A549 (cell line): ENCODE results near the gene PIAS4. TPM values are rescaled to one million over a fixed set of nuclear protein-coding genes. Genes with fewer than 3 reads are reported as not detected.

Source experiments
- ATAC-seq, 2 experiments: fragments of 200-7000 bp in 1 of 2; fragments of >200 bp in 1 of 2; cut with Nextera tagmentation in 1 of 2; cut with Tn5 transposase in 1 of 2; 3 replicates each; pipeline versions ENCODE4 v1.8.0 to v1.9.1; 2018 to 2020; ENCODE audit warnings: mild to moderate bottlenecking in 1 of 2, moderate library complexity in 1 of 2
- CTCF ChIA-PET: fragments of 300-600 bp; sonication (Branson Sonifier 250); formaldehyde crosslinking; extraction: SDS; loops from one replicate; lab custom pipeline; 2021; ENCODE audit warnings: antibody characterized with exemption, inconsistent platforms; lab: Yijun Ruan, JAX
- POLR2A ChIA-PET: fragments of 350-600 bp; formaldehyde crosslinking; extraction: SDS; loops from one replicate; lab custom pipeline; 2021; ENCODE audit warnings: antibody characterized with exemption, inconsistent platforms; lab: Yijun Ruan, JAX
- DNase-seq, 2 experiments: peaks; one replicate each; pipeline versions ENCODE4 v3.0.0 to v3.0.0-alpha.2; 2011 to 2016; ENCODE audit warnings: low read depth in 1 of 2, low spot score in 1 of 2
- FAIRE-seq: peaks from 2 replicates; lab custom pipeline; 2011; peaks lifted over from hg19 to GRCh38; lab: Jason Lieb, UNC
- H3K27ac ChIP-seq, 2 experiments: fragments of >200 bp; sonication (Bioruptor Twin); formaldehyde crosslinking; 3 replicates each; pipeline ENCODE4 v1.5.1; 2016 to 2017
- H3K4me1 ChIP-seq: fragments of >200 bp; sonication (Bioruptor Twin); formaldehyde crosslinking; 3 replicates; pipeline ENCODE4 v1.6.1; 2016
- H3K4me2 ChIP-seq: fragments of >200 bp; sonication (Bioruptor Twin); formaldehyde crosslinking; 3 replicates; pipeline ENCODE4 v1.6.1; 2016
- H3K4me3 ChIP-seq: fragments of >200 bp; sonication (Bioruptor Twin); formaldehyde crosslinking; 3 replicates; pipeline ENCODE4 v1.5.1; 2016
- H3K9me3 ChIP-seq: fragments of >200 bp; sonication (Bioruptor Twin); formaldehyde crosslinking; 3 replicates; pipeline ENCODE4 v1.6.1; 2016
- CBX2 ChIP-seq: fragments of 200-600 bp; sonication (generic); IDR thresholded peaks from 2 replicates; pipeline ENCODE4 v1.6.1; 2016; ENCODE audit warnings: low read depth, mild to moderate bottlenecking, borderline replicate concordance
- CBX8 ChIP-seq: fragments of 200-600 bp; sonication (generic); IDR thresholded peaks from 2 replicates; pipeline ENCODE4 v1.6.1; 2016
- CEBPB ChIP-seq, 2 experiments: fragments of >200 bp in 1 of 2; sonication (Bioruptor Twin) in 1 of 2; formaldehyde crosslinking in 1 of 2; IDR thresholded peaks; 2 replicates each; pipeline ENCODE4 v1.6.1; 2012 to 2016
- EHMT2 ChIP-seq: fragments of 200-600 bp; sonication (generic); IDR thresholded peaks from 2 replicates; pipeline ENCODE4 v1.6.1; 2016; ENCODE audit warnings: antibody characterized with exemption, low read depth, mild to moderate bottlenecking, moderate library complexity
- EP300 ChIP-seq, 2 experiments: fragments of >200 bp; sonication (Bioruptor Twin); formaldehyde crosslinking; IDR thresholded peaks; 2 replicates in 1 of 2; 3 replicates in 1 of 2; pipeline ENCODE4 v1.6.1; 2016 to 2017
- FOSB ChIP-seq: fragments of 250-450 bp; sonication (Bioruptor Pico); IDR thresholded peaks from 2 replicates; pipeline ENCODE4 v1.5.0; 2020; ENCODE audit warnings: mild to moderate bottlenecking, moderate library complexity
- FOSL2 ChIP-seq, 2 experiments: fragments of 450-650 bp in 1 of 2; fragments of >200 bp in 1 of 2; sonication (Bioruptor Twin) in 1 of 2; formaldehyde crosslinking; IDR thresholded peaks; 2 replicates each; pipeline versions ENCODE4 v1.5.0 to v1.6.1; 2016 to 2020; ENCODE audit warnings: mild to moderate bottlenecking in 1 of 2, moderate library complexity in 1 of 2
- GATA3 ChIP-seq: IDR thresholded peaks from 2 replicates; pipeline ENCODE4 v1.6.1; 2012; ENCODE audit warnings: borderline replicate concordance
- HEYL ChIP-seq: fragments of 250-450 bp; sonication (Bioruptor Pico); IDR thresholded peaks from 2 replicates; pipeline ENCODE4 v1.8.0; 2021; ENCODE audit warnings: mild to moderate bottlenecking, moderate library complexity
- HOXA7 ChIP-seq: fragments of 250-450 bp; sonication (Bioruptor Pico); IDR thresholded peaks from 2 replicates; pipeline ENCODE4 v1.5.0; 2020; ENCODE audit warnings: mild to moderate bottlenecking, moderate library complexity
- HOXB5 ChIP-seq: fragments of 250-450 bp; sonication (Bioruptor Pico); IDR thresholded peaks from 2 replicates; pipeline ENCODE4 v1.5.0; 2020; ENCODE audit warnings: mild to moderate bottlenecking, moderate library complexity
- JUNB ChIP-seq: fragments of >200 bp; sonication (Bioruptor Twin); formaldehyde crosslinking; IDR thresholded peaks from 2 replicates; pipeline ENCODE4 v1.6.1; 2016
- KDM1A ChIP-seq: fragments of 200-600 bp; sonication (generic); IDR thresholded peaks from 2 replicates; pipeline ENCODE4 v1.6.1; 2016; ENCODE audit warnings: low read depth, mild to moderate bottlenecking
- KDM5A ChIP-seq: fragments of 200-600 bp; sonication (generic); IDR thresholded peaks from 2 replicates; pipeline ENCODE4 v1.6.1; 2016; ENCODE audit warnings: antibody characterized with exemption, mild to moderate bottlenecking
- MAZ ChIP-seq: fragments of 150-350 bp; IDR thresholded peaks from 2 replicates; pipeline ENCODE4 v1.6.1; 2014; ENCODE audit warnings: antibody characterized with exemption, low read depth, low read length, borderline replicate concordance
- MYC ChIP-seq: IDR thresholded peaks from 2 replicates; pipeline ENCODE4 v1.6.1; 2012; ENCODE audit warnings: mild to moderate bottlenecking, inconsistent platforms, low read length, improper control_type of control experiment, borderline replicate concordance
- NFE2L2 ChIP-seq: fragments of 150-350 bp; conservative IDR thresholded peaks from 2 replicates; pipeline ENCODE4 v1.6.1; 2014; ENCODE audit warnings: low read length
- NPAS2 ChIP-seq: fragments of 250-450 bp; sonication (Bioruptor Pico); IDR thresholded peaks from 2 replicates; pipeline ENCODE4 v1.8.0; 2022; ENCODE audit warnings: mild to moderate bottlenecking, moderate library complexity, borderline replicate concordance
- NR3C1 ChIP-seq: fragments of >200 bp; sonication (Bioruptor Twin); formaldehyde crosslinking; IDR thresholded peaks from 3 replicates; pipeline ENCODE4 v1.6.1; 2017
- PHF8 ChIP-seq: fragments of 200-600 bp; sonication (generic); IDR thresholded peaks from 2 replicates; pipeline ENCODE4 v1.6.1; 2016; ENCODE audit warnings: low read depth, mild to moderate bottlenecking, antibody characterized with exemption, moderate library complexity, borderline replicate concordance
- POLR2A ChIP-seq: IDR thresholded peaks from 2 replicates; pipeline ENCODE4 v1.6.1; 2012; ENCODE audit warnings: mild to moderate bottlenecking, low read length
- RAD21 ChIP-seq, 2 experiments: fragments of >200 bp in 1 of 2; sonication (Bioruptor Twin) in 1 of 2; formaldehyde crosslinking in 1 of 2; IDR thresholded peaks in 1 of 2; conservative IDR thresholded peaks in 1 of 2; 2 replicates in 1 of 2; 3 replicates in 1 of 2; pipeline ENCODE4 v1.6.1; 2012 to 2018; ENCODE audit warnings: inconsistent platforms in 1 of 2
- RARB ChIP-seq: fragments of 250-450 bp; sonication (Bioruptor Pico); IDR thresholded peaks from 2 replicates; pipeline ENCODE4 v1.8.0; 2021; ENCODE audit warnings: mild to moderate bottlenecking, moderate library complexity
- RCOR1 ChIP-seq: fragments of 150-350 bp; IDR thresholded peaks from 2 replicates; pipeline ENCODE4 v1.6.1; 2014; ENCODE audit warnings: antibody characterized with exemption, low read length, low read depth
- RFX5 ChIP-seq: fragments of 450-650 bp; IDR thresholded peaks from 2 replicates; pipeline ENCODE4 v1.7.1; 2014; ENCODE audit warnings: antibody characterized with exemption, mild to moderate bottlenecking, moderate library complexity
- RNF2 ChIP-seq: fragments of 200-600 bp; sonication (generic); IDR thresholded peaks from 2 replicates; pipeline ENCODE4 v1.6.1; 2016; ENCODE audit warnings: low read depth, mild to moderate bottlenecking, antibody characterized with exemption, moderate library complexity, borderline replicate concordance
- ZC3H11A ChIP-seq: fragments of 450-650 bp; IDR thresholded peaks from 2 replicates; pipeline ENCODE4 v1.6.1; 2014; ENCODE audit warnings: antibody characterized with exemption, mild to moderate bottlenecking
- ZNF302 ChIP-seq: fragments of 250-450 bp; sonication (Bioruptor Pico); IDR thresholded peaks from 2 replicates; pipeline ENCODE4 v1.9.0; 2021; ENCODE audit warnings: inconsistent platforms, mild to moderate bottlenecking, moderate library complexity
- WGBS: methylation state at CpG from one replicate; pipeline ENCODE4 v1.1.6; 2017; ENCODE audit errors: missing lambda C conversion rate; 5-methylcytosine and 5-hydroxymethylcytosine counted together
- polyA plus RNA-seq, 4 experiments: library from polyadenylated mRNA; depleted of rRNA in 3 of 4; stranded (reverse); fragments of >200 nt; fragmentation: RNase III in 1 of 4; extraction: RNeasy Plus Mini Kit Qiagen cat#74134 plus additional on column Dnase treatment in 1 of 4; gene quantifications; 2 replicates in 3 of 4; 3 replicates in 1 of 4; pipeline ENCODE4 v1.2.3, GENCODE V29; 2011 to 2017
- TF ChIP-seq, protein P1 (sequence below): fragments of 200-600 bp; sonication (generic); IDR thresholded peaks from 2 replicates; pipeline ENCODE4 v1.6.1; 2016; ENCODE audit warnings: antibody characterized with exemption, mild to moderate bottlenecking, moderate library complexity
- TF ChIP-seq, protein P2 (sequence below): fragments of 450-650 bp; IDR thresholded peaks from 2 replicates; pipeline ENCODE4 v1.6.1; 2014; ENCODE audit warnings: antibody characterized with exemption
- TF ChIP-seq, protein P3 (sequence below): fragments of 250-450 bp; sonication (Bioruptor Pico); IDR thresholded peaks from 2 replicates; pipeline ENCODE4 v1.5.0; 2020; ENCODE audit warnings: low read depth, mild to moderate bottlenecking, moderate library complexity
- TF ChIP-seq, protein P4 (sequence below): fragments of >200 bp; sonication (Bioruptor Twin); formaldehyde crosslinking; IDR thresholded peaks from 3 replicates; pipeline ENCODE4 v1.5.1; 2016

Gene PIAS4
- polyA plus RNA-seq, 2 of the 4 experiments (the other 2 are of a cell fraction), result 5.2 to 12.8 TPM

DNA sequence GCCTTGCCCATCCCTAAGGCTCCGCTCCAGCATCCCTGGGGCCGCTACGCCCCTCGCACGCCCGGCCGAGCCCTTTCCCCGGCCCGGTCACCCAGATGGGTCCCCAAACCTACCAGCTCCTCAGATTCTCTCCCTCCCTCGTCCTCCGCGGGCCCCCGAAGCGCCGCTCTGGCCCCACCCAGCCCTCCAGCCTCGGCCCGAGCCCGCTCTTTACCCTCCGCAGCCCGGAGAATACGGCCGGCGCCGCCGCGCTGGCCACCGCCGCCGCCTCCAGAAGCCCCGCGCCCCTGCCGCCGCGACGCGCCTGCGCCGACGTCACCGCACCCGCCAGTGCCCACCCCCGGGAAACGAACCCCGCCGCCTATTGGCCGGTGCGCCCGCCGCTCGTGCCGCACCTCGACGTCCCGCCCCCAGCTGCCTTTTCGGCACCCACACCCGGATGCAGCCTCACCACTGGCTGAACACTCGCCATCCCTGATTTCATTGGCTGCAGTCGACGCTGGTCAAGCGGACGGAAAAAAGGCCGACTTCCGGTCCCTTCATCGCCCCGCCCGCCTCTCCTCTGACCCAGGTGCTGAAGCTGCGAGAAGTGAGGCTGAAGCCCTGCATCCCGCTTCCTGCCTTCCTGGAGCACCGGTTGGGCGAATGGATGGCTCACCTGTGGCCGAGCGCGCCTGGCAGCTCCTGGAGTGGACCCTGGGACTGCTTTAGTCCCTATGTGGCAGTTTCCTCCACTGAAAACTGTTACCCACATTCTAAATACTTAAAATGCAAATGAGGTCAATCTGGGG is 36.5 kb upstream of the PIAS4 start, which contains the start of gene DAPK3:
DAPK3 (minus strand) TSS at position 292 of the 791 bp plus-strand sequence. CDS start 1,364 bp downstream, outside the sequence.
- DNase-seq (peak; percentile 75 to 95), ATAC-seq (peak; percentile 72 to 80), FAIRE-seq (no peak)
- ChIA-PET POLR2A (interaction anchor here (0.6 to 4.7 kb wide), 3 partner anchors 9 to 32 kb away, joined by 3 to 60 read pairs (median 14); partner anchors contain the start of gene EEF2), CTCF (interaction anchor here (0.7 to 4.8 kb wide), 3 partner anchors 9 to 17 kb away, joined by 4 to 16 read pairs (median 4); no protein-coding TSS in a partner anchor)
- peaks cover 23% of the 10 kb centered on the region for H3K4me1 ChIP-seq
- H3K27ac ChIP-seq, result peak within 1 kb of the TSS; percentile 88 to 98
- H3K9me3 ChIP-seq, result no peaks in the 10 kb centered on the region
- H3K4me2 ChIP-seq, result peak within 1 kb of the TSS; percentile 94
- 0% methylated on average over 11 of the region's 73 CpGs for WGBS
- peak within 1 kb of the TSS; percentile 89 for H3K4me3 ChIP-seq
- TF ChIP-seq HEYL (CRISPR knock-in tag) (no peak), HOXA7 (CRISPR knock-in tag) (0 out of 2 replicates have a peak, but pooled peaks have one; percentile 46), RARB (peak; percentile 49; the same call in 1 of the 2 replicates), EHMT2 (no peak), PHF8 (peak; percentile 36; the same call in 1 of the 2 replicates), GATA3 (no peak; the same call in 1 of the 2 replicates), RCOR1 (no peak), JUNB (no peak), KDM1A (no peak), FOSB (CRISPR knock-in tag) (peak; percentile 87; the same call in 1 of the 2 replicates), POLR2A (peak; percentile 37; the same call in 1 of the 2 replicates), RNF2 (no peak), EP300 (IDR thresholded peaks at IDR 0.05) (no peak), ZNF302 (CRISPR knock-in tag) (no peak), CEBPB (IDR thresholded peaks at IDR 0.05) (no peak), RFX5 (no peak), FOSL2 (IDR thresholded peaks at IDR 0.05) (no peak), FOSL2 (CRISPR knock-in tag; IDR thresholded peaks at IDR 0.05) (0 out of 2 replicates have a peak, but pooled peaks have one; percentile 5), NR3C1 (no peak), NPAS2 (CRISPR knock-in tag) (no peak), MAZ (0 out of 2 replicates have a peak, but pooled peaks have one; percentile 4), KDM5A (no peak), CBX2 (no peak), NFE2L2 (no peak), HOXB5 (CRISPR knock-in tag) (no peak), ZC3H11A (no peak), MYC (no peak), CBX8 (no peak), RAD21 (conservative IDR thresholded peaks at IDR 0.05 in 1 of 2, IDR thresholded peaks at IDR 0.05 in 1 of 2) (no peak)
- TF ChIP-seq, protein P1, sequence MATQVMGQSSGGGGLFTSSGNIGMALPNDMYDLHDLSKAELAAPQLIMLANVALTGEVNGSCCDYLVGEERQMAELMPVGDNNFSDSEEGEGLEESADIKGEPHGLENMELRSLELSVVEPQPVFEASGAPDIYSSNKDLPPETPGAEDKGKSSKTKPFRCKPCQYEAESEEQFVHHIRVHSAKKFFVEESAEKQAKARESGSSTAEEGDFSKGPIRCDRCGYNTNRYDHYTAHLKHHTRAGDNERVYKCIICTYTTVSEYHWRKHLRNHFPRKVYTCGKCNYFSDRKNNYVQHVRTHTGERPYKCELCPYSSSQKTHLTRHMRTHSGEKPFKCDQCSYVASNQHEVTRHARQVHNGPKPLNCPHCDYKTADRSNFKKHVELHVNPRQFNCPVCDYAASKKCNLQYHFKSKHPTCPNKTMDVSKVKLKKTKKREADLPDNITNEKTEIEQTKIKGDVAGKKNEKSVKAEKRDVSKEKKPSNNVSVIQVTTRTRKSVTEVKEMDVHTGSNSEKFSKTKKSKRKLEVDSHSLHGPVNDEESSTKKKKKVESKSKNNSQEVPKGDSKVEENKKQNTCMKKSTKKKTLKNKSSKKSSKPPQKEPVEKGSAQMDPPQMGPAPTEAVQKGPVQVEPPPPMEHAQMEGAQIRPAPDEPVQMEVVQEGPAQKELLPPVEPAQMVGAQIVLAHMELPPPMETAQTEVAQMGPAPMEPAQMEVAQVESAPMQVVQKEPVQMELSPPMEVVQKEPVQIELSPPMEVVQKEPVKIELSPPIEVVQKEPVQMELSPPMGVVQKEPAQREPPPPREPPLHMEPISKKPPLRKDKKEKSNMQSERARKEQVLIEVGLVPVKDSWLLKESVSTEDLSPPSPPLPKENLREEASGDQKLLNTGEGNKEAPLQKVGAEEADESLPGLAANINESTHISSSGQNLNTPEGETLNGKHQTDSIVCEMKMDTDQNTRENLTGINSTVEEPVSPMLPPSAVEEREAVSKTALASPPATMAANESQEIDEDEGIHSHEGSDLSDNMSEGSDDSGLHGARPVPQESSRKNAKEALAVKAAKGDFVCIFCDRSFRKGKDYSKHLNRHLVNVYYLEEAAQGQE, result peak; percentile 80
- TF ChIP-seq, protein P2, sequence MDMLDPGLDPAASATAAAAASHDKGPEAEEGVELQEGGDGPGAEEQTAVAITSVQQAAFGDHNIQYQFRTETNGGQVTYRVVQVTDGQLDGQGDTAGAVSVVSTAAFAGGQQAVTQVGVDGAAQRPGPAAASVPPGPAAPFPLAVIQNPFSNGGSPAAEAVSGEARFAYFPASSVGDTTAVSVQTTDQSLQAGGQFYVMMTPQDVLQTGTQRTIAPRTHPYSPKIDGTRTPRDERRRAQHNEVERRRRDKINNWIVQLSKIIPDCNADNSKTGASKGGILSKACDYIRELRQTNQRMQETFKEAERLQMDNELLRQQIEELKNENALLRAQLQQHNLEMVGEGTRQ, result 0 out of 2 replicates have a peak, but pooled peaks have one; percentile 23
- TF ChIP-seq, protein P3, sequence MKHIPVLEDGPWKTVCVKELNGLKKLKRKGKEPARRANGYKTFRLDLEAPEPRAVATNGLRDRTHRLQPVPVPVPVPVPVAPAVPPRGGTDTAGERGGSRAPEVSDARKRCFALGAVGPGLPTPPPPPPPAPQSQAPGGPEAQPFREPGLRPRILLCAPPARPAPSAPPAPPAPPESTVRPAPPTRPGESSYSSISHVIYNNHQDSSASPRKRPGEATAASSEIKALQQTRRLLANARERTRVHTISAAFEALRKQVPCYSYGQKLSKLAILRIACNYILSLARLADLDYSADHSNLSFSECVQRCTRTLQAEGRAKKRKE (CRISPR knock-in tag), result 0 out of 2 replicates have a peak, but pooled peaks have one; percentile 13
- TF ChIP-seq, protein P4, sequence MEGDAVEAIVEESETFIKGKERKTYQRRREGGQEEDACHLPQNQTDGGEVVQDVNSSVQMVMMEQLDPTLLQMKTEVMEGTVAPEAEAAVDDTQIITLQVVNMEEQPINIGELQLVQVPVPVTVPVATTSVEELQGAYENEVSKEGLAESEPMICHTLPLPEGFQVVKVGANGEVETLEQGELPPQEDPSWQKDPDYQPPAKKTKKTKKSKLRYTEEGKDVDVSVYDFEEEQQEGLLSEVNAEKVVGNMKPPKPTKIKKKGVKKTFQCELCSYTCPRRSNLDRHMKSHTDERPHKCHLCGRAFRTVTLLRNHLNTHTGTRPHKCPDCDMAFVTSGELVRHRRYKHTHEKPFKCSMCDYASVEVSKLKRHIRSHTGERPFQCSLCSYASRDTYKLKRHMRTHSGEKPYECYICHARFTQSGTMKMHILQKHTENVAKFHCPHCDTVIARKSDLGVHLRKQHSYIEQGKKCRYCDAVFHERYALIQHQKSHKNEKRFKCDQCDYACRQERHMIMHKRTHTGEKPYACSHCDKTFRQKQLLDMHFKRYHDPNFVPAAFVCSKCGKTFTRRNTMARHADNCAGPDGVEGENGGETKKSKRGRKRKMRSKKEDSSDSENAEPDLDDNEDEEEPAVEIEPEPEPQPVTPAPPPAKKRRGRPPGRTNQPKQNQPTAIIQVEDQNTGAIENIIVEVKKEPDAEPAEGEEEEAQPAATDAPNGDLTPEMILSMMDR, result no peak
